Activated CD4-positive, alpha-beta T cell treated with anti-CD3 and anti-CD28 coated beads for 36 hours (primary cell): Measurements from ENCODE around the gene MYG1. TPM values are rescaled to one million over a fixed set of nuclear protein-coding genes. Genes with fewer than 3 reads are reported as not detected.

ENCODE experiments used
- ATAC-seq: fragments of 200-7000 bp; cut with Tn5 transposase; one replicate; pipeline ENCODE4 v1.10.0; 2021; ENCODE audit warnings: mild to moderate bottlenecking, moderate library complexity
- CTCF ChIA-PET: fragments of 350-600 bp; sonication (Branson Sonifier 250); formaldehyde crosslinking; loops from one replicate; lab custom pipeline; 2021; ENCODE audit warnings: antibody characterized with exemption; lab: Charles Lee
- POLR2A ChIA-PET: fragments of 350-600 bp; sonication (Branson Sonifier 250); formaldehyde crosslinking; loops from one replicate; lab custom pipeline; 2021; ENCODE audit warnings: antibody characterized with exemption, inconsistent platforms; lab: Charles Lee
- DNase-seq: peaks from one replicate; pipeline ENCODE4 v3.0.0-alpha.2; 2020
- H3K27ac Mint-ChIP-seq: one replicate; pipeline ENCODE4 v1.8.0; 2021; ENCODE audit warnings: mixed read lengths
- H3K27me3 Mint-ChIP-seq: one replicate; pipeline ENCODE4 v1.8.0; 2021; ENCODE audit warnings: mixed read lengths
- H3K36me3 Mint-ChIP-seq: one replicate; pipeline ENCODE4 v1.8.0; 2021; ENCODE audit warnings: low read depth, mixed read lengths
- H3K4me1 Mint-ChIP-seq: one replicate; pipeline ENCODE4 v1.8.0; 2021; ENCODE audit warnings: mixed read lengths
- H3K4me3 Mint-ChIP-seq: one replicate; pipeline ENCODE4 v1.8.0; 2021; ENCODE audit warnings: mild to moderate bottlenecking, moderate library complexity, mixed read lengths
- H3K9me3 Mint-ChIP-seq: one replicate; pipeline ENCODE4 v1.8.0; 2021; ENCODE audit warnings: low read depth, mixed read lengths
- intact Hi-C, 2 experiments: fragments of 100-400 bp; cut with DNase I in 1 of 2; cut with micrococcal nuclease in 1 of 2; formaldehyde crosslinking; loops; one replicate each; pipeline versions ENCODE4 v1.14.2 to v1.15.1; 2022 to 2024; cut with DNase I, micrococcal nuclease
- total RNA-seq, 2 experiments: library from RNA; stranded (reverse); gene quantifications; one replicate each; pipeline ENCODE4 v1.2.3, GENCODE V29; 2021

Gene MYG1
- total RNA-seq, 2 experiments from 2014 or later = 61.9 to 68.8 TPM

GRCh38 chr12:53265783-53266182, 33.7 kb upstream of the MYG1 start:
- POLR2A ChIA-PET = no interaction called here
- H3K36me3 Mint-ChIP-seq = peaks cover 26% of the 10 kb centered on the region
- no peaks in the 10 kb centered on the region for H3K9me3 Mint-ChIP-seq
- no peaks in the 10 kb centered on the region for H3K27me3 Mint-ChIP-seq
- H3K4me3 Mint-ChIP-seq = no peak overlapping the region
- CTCF ChIA-PET = interaction anchor here (0.8 to 6.8 kb wide), 7 partner anchors 14 to 69 kb away, joined by 3 to 113 read pairs (median 5); partner anchors contain the start of genes AAAS and PFDN5
- no peak overlapping the region for H3K27ac Mint-ChIP-seq
- intact Hi-C loops = no loop called here
- H3K4me1 Mint-ChIP-seq = peaks cover 30% of the 10 kb centered on the region
- DNase-seq = no peak
- ATAC-seq = no peak

GRCh38 chr12:53267306-53267998, 32.0 kb upstream of the MYG1 start:
- POLR2A ChIA-PET = interaction anchor here (0.6 to 3.4 kb wide), 14 partner anchors 10 to 408 kb away, joined by 3 to 14 read pairs (median 5); partner anchors contain the start of genes ATP5MC2, CSAD, TARBP2 and ZNF740

GRCh38 chr12:53267999-53268629, 31.4 kb upstream of the MYG1 start, which contains the start of gene ESPL1:
Gene ESPL1 (plus strand): TSS chr12:53268299. CDS start chr12:53268767, 468 bp downstream.
- no peaks in the 10 kb centered on the region for H3K27me3 Mint-ChIP-seq
- H3K4me1 Mint-ChIP-seq = peaks cover 30% of the 10 kb centered on the region
- H3K4me3 Mint-ChIP-seq = peak within 1 kb of the TSS; percentile 92
- intact Hi-C loops = loop anchor here (1.0 to 2.0 kb wide), 14 partner anchors 16 to 262 kb away; partner anchors contain the start of genes AAAS (in 2 of the 2), PFDN5 (in 2 of the 2), CSAD (in 1 of the 2) and EIF4B (in 1 of the 2)
- H3K27ac Mint-ChIP-seq = peak within 1 kb of the TSS; percentile 98
- ChIA-PET CTCF (interaction anchor here (0.5 to 6.8 kb wide), 32 partner anchors 12 to 233 kb away, joined by 3 to 113 read pairs (median 4); partner anchors contain the start of genes AAAS, MYG1, PFDN5 and SPRYD3), POLR2A (interaction anchor here (0.6 to 3.4 kb wide), 16 partner anchors 9 to 1096 kb away, joined by 3 to 14 read pairs (median 4); partner anchors contain the start of genes ATP5MC2, CSAD, TARBP2 and ZNF740)
- no peaks in the 10 kb centered on the region for H3K9me3 Mint-ChIP-seq
- peaks cover 37% of the 10 kb centered on the region for H3K36me3 Mint-ChIP-seq
- ATAC-seq (peak; percentile 86), DNase-seq (peak; percentile 93)

More at GRCh38 chr12:53267306-53267998, 32.0 kb upstream of the MYG1 start:
- DNase-seq (peak; percentile 62), ATAC-seq (peak; percentile 59)
- H3K27ac Mint-ChIP-seq = peak overlapping the region; percentile 98
- intact Hi-C loops = no loop called here
- H3K27me3 Mint-ChIP-seq = no peaks in the 10 kb centered on the region
- peaks cover 30% of the 10 kb centered on the region for H3K4me1 Mint-ChIP-seq
- peaks cover 33% of the 10 kb centered on the region for H3K36me3 Mint-ChIP-seq
- no peaks in the 10 kb centered on the region for H3K9me3 Mint-ChIP-seq
- H3K4me3 Mint-ChIP-seq = peak overlapping the region; percentile 92
- CTCF ChIA-PET = interaction anchor here (0.5 to 6.8 kb wide), 32 partner anchors 11 to 233 kb away, joined by 3 to 113 read pairs (median 4); partner anchors contain the start of genes AAAS, MYG1, PFDN5 and SPRYD3

- Mint-ChIP-seq H3K4me3 (peak overlapping the region; percentile 92), H3K9me3 (no peaks in the 10 kb centered on the region), H3K27me3 (no peaks in the 10 kb centered on the region), H3K36me3 (peaks cover 42% of the 10 kb centered on the region), H3K27ac (peak overlapping the region; percentile 98), H3K4me1 (peaks cover 30% of the 10 kb centered on the region)
- ATAC-seq = no peak
- intact Hi-C loops = loop anchor here (1.0 to 2.0 kb wide), 14 partner anchors 17 to 263 kb away; partner anchors contain the start of genes AAAS (in 2 of the 2), PFDN5 (in 2 of the 2), CSAD (in 1 of the 2) and EIF4B (in 1 of the 2)
- no peak for DNase-seq
- CTCF ChIA-PET = interaction anchor here (0.5 to 6.8 kb wide), 29 partner anchors 9 to 390 kb away, joined by 3 to 113 read pairs (median 6); partner anchors contain the start of genes AAAS, MYG1, PFDN5 and SPRYD3
- POLR2A ChIA-PET = interaction anchor here (0.5 to 3.4 kb wide), 10 partner anchors 11 to 1097 kb away, joined by 3 to 13 read pairs (median 4); partner anchors contain the start of genes CSAD, TARBP2 and ZNF740
Measured at GRCh38 chr12:53268630-53269562, 30.6 kb upstream of the MYG1 start.

GRCh38 chr12:53274445-53274844, 25.1 kb upstream of the MYG1 start:
- H3K36me3 Mint-ChIP-seq = peaks cover 69% of the 10 kb centered on the region
- DNase-seq (no peak), ATAC-seq (no peak)
- no peak overlapping the region for H3K27ac Mint-ChIP-seq
- H3K9me3 Mint-ChIP-seq = no peaks in the 10 kb centered on the region
- peaks cover 14% of the 10 kb centered on the region for H3K4me1 Mint-ChIP-seq
- CTCF ChIA-PET = no interaction called here
- H3K27me3 Mint-ChIP-seq = no peaks in the 10 kb centered on the region
- intact Hi-C loops = no loop called here
- POLR2A ChIA-PET = interaction anchor here (0.6 kb wide), 1 partner anchor 90 kb away, joined by 3 read pairs; no protein-coding TSS in a partner anchor
- H3K4me3 Mint-ChIP-seq = no peak overlapping the region

- H3K36me3 Mint-ChIP-seq = peaks cover 66% of the 10 kb centered on the region
- ChIA-PET CTCF (interaction anchor here (0.5 to 1.0 kb wide), 2 partner anchors 64 to 229 kb away, joined by 4 to 5 read pairs; no protein-coding TSS in a partner anchor), POLR2A (no interaction called here)
- no peak overlapping the region for H3K4me3 Mint-ChIP-seq
- ATAC-seq = no peak
- intact Hi-C loops = no loop called here
- H3K27me3 Mint-ChIP-seq = no peaks in the 10 kb centered on the region
- H3K4me1 Mint-ChIP-seq = peaks cover 4% of the 10 kb centered on the region
- no peak overlapping the region for H3K27ac Mint-ChIP-seq
- no peak for DNase-seq
- no peaks in the 10 kb centered on the region for H3K9me3 Mint-ChIP-seq
Measured at GRCh38 chr12:53276511-53276910, 23.0 kb upstream of the MYG1 start.

GRCh38 chr12:53277981-53278380, 21.5 kb upstream of the MYG1 start:
- no peak for DNase-seq
- POLR2A ChIA-PET = interaction anchor here (0.7 to 1.1 kb wide), 2 partner anchors 10 to 11 kb away, joined by 3 to 4 read pairs; partner anchors contain the start of gene ESPL1
- H3K4me1 Mint-ChIP-seq = peaks cover 4% of the 10 kb centered on the region
- no peak overlapping the region for H3K27ac Mint-ChIP-seq
- CTCF ChIA-PET = interaction anchor here (0.6 to 1.6 kb wide), 9 partner anchors 9 to 212 kb away, joined by 3 to 10 read pairs (median 4); no protein-coding TSS in a partner anchor
- H3K27me3 Mint-ChIP-seq = no peaks in the 10 kb centered on the region
- peaks cover 67% of the 10 kb centered on the region for H3K36me3 Mint-ChIP-seq
- no peaks in the 10 kb centered on the region for H3K9me3 Mint-ChIP-seq
- intact Hi-C loops = no loop called here
- ATAC-seq = no peak
- H3K4me3 Mint-ChIP-seq = no peak overlapping the region

- no peak overlapping the region for H3K27ac Mint-ChIP-seq
- peaks cover under 1% of the 10 kb centered on the region for H3K4me1 Mint-ChIP-seq
- no peak overlapping the region for H3K4me3 Mint-ChIP-seq
- CTCF ChIA-PET = interaction anchor here (0.9 to 1.6 kb wide), 4 partner anchors 10 to 104 kb away, joined by 3 to 4 read pairs (median 3); no protein-coding TSS in a partner anchor
- H3K9me3 Mint-ChIP-seq = no peaks in the 10 kb centered on the region
- intact Hi-C loops = no loop called here
- no peaks in the 10 kb centered on the region for H3K27me3 Mint-ChIP-seq
- POLR2A ChIA-PET = interaction anchor here (1.1 kb wide), 1 partner anchor 11 kb away, joined by 3 read pairs; the partner anchor contains the start of gene ESPL1
- DNase-seq = no peak
- peaks cover 70% of the 10 kb centered on the region for H3K36me3 Mint-ChIP-seq
- no peak for ATAC-seq
Measured at GRCh38 chr12:53279283-53279869, 20.1 kb upstream of the MYG1 start.

GRCh38 chr12:53279888-53280498, 19.5 kb upstream of the MYG1 start:
- ChIA-PET POLR2A (interaction anchor here (1.1 kb wide), 1 partner anchor 12 kb away, joined by 3 read pairs; the partner anchor contains the start of gene ESPL1), CTCF (interaction anchor here (0.7 to 1.6 kb wide), 5 partner anchors 9 to 105 kb away, joined by 3 to 4 read pairs (median 3); no protein-coding TSS in a partner anchor)
- Mint-ChIP-seq H3K36me3 (peaks cover 66% of the 10 kb centered on the region), H3K9me3 (no peaks in the 10 kb centered on the region), H3K27me3 (no peaks in the 10 kb centered on the region), H3K4me3 (no peak overlapping the region), H3K4me1 (no peaks in the 10 kb centered on the region), H3K27ac (no peak overlapping the region)
- intact Hi-C loops = no loop called here
- no peak for ATAC-seq
- DNase-seq = no peak
